Measurements from ENCODE around the gene NLRP5.
"Not testable (repeated sequence)": the region's sequence is repeated elsewhere in the genome, so short reads cannot be mapped to it uniquely, and the experiment has no call there.

The NLRP5 gene

GRCh38 chr19:56076498-56076897 lies 89.9 kb downstream of the NLRP5 start:
- DNase-seq (ENCODE audit: low spot score): no peak

DNA sequence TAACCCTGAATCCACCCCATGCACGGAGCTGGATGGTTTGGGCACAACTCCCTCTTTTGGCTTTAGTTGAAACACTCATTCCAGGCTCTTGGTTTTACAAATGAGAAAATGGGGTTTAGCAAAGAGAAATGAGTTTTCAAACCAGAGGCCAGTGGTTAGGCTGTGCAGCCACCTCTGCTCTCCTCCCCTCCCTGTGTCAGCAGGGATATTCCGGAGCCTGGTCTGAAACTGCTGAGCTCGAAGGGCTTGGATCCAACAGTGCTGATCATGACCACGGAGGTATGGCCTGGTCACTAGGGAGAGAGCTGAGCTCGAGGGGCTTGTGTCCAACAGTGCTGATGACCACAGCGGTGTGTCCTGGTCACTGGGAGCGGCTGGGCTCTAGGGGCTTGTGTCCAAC lies 93.0 kb downstream of the NLRP5 start:
- no peak for DNase-seq (ENCODE audit: low spot score)

DNA sequence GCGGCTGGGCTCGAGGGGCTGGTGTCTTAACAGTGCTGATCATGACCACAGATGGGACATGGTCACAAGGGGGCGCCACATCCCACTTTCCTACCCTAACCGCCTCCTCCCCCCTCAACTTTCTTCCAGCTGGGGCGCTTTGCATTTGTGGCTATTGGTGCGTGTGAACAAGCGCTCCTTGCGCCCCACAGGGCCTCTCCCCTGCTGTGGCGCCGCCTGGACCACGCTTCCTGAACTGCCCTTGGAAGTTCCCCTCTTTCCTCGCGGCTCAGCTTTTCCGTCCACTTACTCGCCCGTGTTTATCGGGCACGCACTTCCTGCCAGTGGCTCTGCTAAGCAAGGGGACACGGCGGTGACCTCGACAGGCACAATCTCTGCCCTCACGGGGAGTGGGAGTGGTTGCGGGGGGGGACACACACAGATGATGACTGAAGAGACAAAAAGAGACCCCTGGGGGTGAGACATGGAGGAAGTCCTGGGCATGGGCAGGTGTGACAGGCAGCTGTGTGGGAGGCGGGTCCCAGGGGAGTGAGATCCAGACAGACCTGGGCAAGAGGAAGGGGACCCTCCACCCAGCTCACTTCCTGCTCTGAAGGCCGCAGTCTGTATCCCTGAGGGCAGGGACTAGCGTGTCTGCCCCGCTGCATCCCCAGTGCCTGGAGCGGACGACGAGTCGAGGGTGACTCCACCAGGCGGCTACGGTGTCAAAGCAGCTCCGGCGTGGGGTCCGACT lies 94.3 kb downstream of the NLRP5 start:
- DNase-seq (ENCODE audit: low spot score): peak; percentile 56

GRCh38 chr19:56083668-56084067 lies 97.1 kb downstream of the NLRP5 start:
- no peak for DNase-seq (ENCODE audit: low spot score)

DNA sequence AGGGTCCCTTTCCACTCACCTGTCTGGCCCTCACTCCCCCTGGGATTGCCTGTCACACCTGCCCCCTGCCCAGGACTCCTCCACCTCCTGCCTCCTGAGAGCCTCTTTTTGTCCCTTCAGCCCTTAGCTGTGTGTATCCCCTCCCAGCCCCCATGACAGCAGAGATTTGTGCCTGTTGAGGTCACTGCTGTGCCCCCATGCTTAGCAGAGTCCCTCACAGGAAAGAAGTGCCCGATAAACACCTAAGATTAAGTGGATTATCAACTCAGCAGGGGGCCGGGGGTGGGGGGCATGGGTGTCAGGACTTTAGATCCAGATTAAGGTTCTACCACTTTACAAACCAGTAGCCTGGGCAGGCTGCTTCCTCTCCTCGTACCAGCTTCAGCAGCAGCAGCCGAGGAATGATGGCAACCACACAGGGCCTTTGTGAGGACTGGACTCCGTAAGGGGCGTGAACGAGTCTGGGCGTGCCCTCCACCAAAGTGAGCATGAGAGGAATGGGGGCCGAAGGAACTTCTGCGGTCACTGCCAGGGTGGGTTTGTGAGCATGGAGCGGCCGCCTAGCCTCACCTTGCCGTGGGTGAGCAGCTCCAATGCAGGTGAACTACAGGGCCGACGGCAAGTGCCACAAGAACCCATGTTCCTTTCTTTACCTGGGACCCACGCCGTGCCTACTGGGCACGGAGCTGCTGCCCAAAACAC lies 98.4 kb downstream of the NLRP5 start:
- DNase-seq (ENCODE audit: low spot score): no peak

- no peak for DNase-seq (ENCODE audit: low spot score)
These were observed 99.1 kb downstream of the NLRP5 start for GRCh38 chr19:56085571-56086275.

DNA sequence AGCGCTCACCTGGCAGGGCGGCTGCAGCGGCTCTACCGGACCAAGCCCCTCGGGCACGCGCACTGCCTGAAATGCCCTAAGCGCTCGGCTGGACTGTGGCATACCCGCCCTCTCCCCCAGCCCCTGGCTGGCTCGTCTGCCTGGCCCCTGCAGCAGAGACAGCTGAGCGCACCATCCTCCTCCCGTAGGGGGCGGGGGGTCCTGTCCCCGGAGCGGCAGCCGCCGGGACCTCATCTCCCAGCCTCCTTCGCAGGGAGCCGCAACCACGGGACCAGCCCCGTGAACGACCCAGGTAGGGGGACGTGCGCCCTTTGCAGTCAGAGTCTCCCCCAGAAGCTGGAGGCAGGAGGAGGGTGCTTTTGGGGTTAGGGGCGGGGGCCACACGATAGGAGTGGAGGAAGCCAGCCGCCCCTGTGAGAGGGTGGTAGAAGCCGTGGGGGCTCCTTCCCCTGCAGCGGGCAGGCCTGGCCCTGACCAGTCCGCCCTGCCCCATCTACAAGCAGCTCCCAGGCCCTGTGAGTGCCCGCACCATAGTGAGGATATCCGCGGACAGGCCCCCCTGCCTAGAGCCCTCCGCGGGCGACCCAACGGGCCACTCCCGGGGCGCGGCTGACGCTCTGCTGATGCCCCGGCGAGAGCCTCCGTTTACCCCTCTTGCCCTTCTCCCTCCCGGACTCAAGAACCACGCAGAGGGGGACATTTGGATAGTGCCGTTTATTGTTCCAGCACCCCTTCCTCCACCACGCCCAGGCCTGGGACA lies 100.3 kb downstream of the NLRP5 start:
- no peak for DNase-seq (ENCODE audit: low spot score)

GRCh38 chr19:56087647-56088496 lies 101.3 kb downstream of the NLRP5 start:
- no peak for DNase-seq (ENCODE audit: low spot score)

GRCh38 chr19:56088497-56089215 lies 102.1 kb downstream of the NLRP5 start:
- DNase-seq (ENCODE audit: low spot score): no peak

DNA sequence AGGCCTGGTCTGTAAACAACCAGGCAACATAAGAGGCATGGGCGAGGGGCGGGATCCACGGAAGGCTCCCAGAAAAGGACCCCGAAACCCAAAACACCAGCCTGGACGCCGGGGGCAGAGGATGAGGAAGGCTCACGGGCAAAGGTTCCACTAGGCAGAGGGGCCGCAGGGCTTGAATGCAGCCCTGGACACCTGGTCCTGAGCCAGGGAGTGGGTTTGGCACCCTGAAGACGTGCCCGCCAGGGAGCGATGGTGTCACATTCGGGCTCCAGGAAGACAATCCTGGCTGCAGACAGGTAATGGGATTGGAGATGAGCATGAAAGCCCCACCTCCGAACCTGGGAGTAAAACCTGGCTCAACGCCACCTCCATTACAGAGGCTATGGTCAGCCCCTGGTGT lies 102.8 kb downstream of the NLRP5 start:
- no peak for DNase-seq (ENCODE audit: low spot score)

- no peak for DNase-seq (ENCODE audit: low spot score)
These were observed 104.5 kb downstream of the NLRP5 start for GRCh38 chr19:56091066-56091490.

DNA sequence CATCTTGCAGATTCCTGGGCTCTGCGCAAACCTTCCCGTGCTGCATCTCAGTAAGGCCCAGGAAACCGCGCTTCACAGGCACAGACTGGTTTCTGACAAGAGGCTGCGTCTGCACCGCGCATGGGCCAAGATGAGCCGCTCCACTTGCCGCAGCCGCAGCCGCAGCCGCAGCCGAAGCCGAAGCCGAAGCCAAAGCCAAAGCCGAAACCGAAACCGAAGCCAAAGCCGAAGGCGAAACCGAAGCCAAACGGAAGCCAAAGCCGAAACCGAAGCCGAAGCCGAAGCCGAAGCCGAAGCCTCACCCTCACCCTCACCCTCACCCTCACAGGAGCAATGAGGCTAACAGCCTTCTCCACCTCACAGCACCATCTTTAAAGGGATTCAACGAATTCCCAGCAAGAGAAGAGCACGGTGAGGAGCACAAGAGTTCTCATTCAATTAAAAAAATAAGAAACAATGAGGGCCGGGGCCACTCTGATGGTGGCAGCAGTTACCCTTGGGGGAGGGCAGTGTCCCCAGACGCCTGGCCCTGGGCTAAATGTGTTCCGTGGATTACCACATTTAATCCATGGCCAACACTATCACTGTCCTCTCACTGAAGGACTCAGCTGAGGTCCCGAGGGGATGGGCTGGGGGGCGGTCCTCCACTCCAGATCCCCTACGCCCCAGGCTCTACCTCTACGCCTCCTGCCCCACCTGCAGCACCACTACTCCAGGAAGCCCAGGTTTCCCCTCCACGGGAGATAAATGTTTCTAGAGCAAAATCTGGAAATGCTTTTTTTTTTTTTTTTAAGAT lies 105.4 kb downstream of the NLRP5 start:
- no peak for DNase-seq (ENCODE audit: low spot score)

- no peak for DNase-seq (ENCODE audit: low spot score)
These were observed 106.4 kb downstream of the NLRP5 start for GRCh38 chr19:56092685-56093631.

- no peak for DNase-seq (ENCODE audit: low spot score)
These were observed 107.9 kb downstream of the NLRP5 start for GRCh38 chr19:56094449-56094848.

DNA sequence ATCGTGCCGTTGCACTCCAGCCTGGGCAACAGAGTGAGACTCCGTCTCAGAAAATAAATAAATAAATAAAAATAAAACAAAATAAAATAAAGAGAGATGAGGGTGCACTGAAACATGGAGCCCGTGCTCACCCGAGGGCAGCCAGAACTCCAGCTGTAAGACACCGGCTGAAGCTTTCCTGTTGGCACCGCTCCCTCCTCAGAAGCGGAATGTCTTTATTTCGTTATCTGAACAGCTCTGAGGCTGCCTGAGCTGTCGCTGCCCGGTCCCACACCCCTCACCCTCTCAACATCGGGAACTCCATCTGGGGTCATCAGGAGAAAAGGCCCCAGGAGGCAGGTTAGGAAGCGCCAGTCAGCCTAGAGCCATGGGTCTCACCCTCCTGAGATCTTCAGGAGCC lies 110.1 kb downstream of the NLRP5 start:
- no peak for DNase-seq (ENCODE audit: low spot score)

GRCh38 chr19:56097306-56097705 lies 110.7 kb downstream of the NLRP5 start:
- DNase-seq (ENCODE audit: low spot score): no peak

DNA sequence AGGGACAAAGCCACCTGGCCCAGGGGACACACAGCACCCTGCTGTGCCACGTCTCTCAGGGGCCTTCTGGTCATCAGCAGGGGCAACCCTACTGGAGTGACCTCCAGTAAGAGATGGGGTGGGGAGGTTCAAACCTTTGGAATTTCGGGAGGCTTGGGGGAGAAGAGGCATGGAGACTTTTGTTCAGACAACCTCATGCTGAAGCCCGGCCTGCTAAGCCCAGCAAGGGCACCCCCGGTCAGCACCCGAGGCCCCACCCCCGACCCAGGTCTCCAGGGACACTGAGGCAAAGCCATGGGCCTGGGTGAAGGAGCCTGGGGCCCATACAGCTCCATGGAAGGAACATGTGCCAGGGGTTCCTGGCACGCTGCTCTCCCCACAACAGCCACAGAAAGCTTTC lies 111.2 kb downstream of the NLRP5 start:
- DNase-seq (ENCODE audit: low spot score): no peak

DNA sequence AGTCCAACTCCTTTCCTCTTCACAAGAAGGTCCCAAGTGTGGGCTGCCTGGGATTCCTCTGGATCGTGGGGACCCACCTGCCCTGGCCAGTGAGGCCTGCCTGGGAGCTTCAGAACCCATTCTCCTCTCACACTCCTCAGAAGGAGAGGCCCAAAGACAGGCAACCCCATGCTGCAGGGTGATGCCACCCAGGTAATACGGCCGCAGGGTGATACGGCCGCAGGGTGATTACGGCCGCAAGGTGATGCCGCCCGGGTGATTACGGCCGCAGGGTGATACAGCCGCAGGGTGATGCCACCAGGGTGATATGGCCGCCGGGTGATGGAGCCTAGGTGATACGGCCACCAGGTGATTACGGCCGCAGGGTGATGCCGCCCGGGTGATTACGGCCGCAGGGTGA lies 111.7 kb downstream of the NLRP5 start:
- DNase-seq (ENCODE audit: low spot score): not testable (repeated sequence)

Data from CD4-positive, alpha-beta T cell treated with Interleukin-6 at 100 ng/mL for 8 hours (primary cell).